ENCODE measurements around the gene CPN2.
A peak's percentile ranks its signal among the peaks of the same experiment; 100 is the strongest.

CPN2 gene

GRCh38 chr3:194379651-194380050, 28.5 kb upstream of the CPN2 start:
- Histone ChIP-seq H3K27me3 (ENCODE audit: insufficient read depth, low read depth, severe bottlenecking) (no peaks in the 10 kb centered on the region), H3K27ac (no peak overlapping the region), H3K4me3 (ENCODE audit: low read depth, low read length) (no peak overlapping the region), H3K9me3 (ENCODE audit: severe bottlenecking) (no peaks in the 10 kb centered on the region), H3K36me3 (no peaks in the 10 kb centered on the region)
- TF ChIP-seq CTCF (IDR thresholded peaks at IDR 0.05; ENCODE audit: low read depth, low read length), result no peak
- no peak for DNase-seq

DNA sequence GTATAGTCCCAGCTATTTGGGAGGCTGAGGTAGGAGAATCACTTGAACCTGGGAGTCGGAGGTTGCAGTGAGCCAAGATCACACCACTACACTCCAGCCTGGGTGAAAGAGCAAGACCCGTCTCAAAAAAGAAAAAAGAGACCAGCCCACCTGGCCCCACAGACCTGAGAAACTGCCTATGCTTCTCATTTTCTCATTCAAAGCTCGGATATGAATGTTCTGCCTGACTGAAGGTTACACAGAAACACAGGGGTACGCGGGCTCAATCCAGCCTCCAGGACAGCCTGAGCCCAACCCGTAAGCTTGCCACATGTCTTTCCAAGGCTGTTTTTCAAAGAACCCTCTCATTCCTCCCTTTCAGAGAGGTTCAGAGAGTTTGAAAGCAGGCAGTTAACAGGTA, 28.1 kb upstream of the CPN2 start:
- no peak for TF ChIP-seq CTCF (IDR thresholded peaks at IDR 0.05; ENCODE audit: low read depth, low read length)
- DNase-seq, result no peak
- no peaks in the 10 kb centered on the region for H3K27me3 ChIP-seq (ENCODE audit: insufficient read depth, low read depth, severe bottlenecking)
- no peak overlapping the region for H3K27ac ChIP-seq
- H3K4me3 ChIP-seq (ENCODE audit: low read depth, low read length), result no peak overlapping the region
- H3K9me3 ChIP-seq (ENCODE audit: severe bottlenecking), result no peaks in the 10 kb centered on the region
- no peaks in the 10 kb centered on the region for H3K36me3 ChIP-seq

DNA sequence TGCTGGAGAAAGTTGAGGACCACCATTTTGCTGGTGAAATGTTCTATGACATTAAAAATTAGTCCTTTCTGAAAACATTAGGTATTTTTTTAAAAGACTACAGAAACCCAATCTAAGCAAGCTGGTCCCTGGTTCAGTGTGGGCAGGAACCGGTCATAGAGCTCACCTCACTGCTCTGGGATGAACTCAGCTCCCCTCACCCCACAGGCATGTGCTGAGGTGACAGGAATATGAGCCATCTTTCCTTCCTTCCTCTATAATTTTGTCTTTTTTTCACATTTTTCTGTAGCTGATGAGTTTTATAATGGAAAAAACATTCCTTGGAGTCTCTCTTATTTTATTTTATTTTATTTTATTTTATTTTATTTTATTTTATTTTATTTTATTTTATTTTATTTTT, 26.6 kb upstream of the CPN2 start:
- Histone ChIP-seq H3K4me3 (ENCODE audit: low read depth, low read length) (no peak overlapping the region), H3K27ac (no peak overlapping the region; the same call in 1 of the 2 replicates), H3K27me3 (ENCODE audit: insufficient read depth, low read depth, severe bottlenecking) (no peaks in the 10 kb centered on the region), H3K36me3 (no peaks in the 10 kb centered on the region), H3K9me3 (ENCODE audit: severe bottlenecking) (no peaks in the 10 kb centered on the region)
- TF ChIP-seq CTCF (IDR thresholded peaks at IDR 0.05; ENCODE audit: low read depth, low read length), result no peak
- no peak for DNase-seq

DNA sequence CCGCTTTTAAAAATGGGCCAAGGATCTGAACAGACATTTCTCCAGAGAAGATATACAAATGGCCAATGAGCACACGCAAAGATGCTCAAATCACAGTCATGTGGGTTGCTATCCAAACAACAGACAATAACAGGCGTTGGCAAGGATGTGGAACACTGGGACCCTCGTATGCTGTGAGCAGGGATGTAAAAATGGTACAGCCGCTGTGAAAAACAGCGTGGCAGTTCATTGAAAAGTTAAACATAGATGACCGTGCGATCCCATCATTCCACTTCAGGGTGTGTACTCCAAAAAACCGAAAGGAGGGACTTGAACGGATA, 25.1 kb upstream of the CPN2 start:
- Histone ChIP-seq H3K4me3 (ENCODE audit: low read depth, low read length) (no peak overlapping the region), H3K27me3 (ENCODE audit: insufficient read depth, low read depth, severe bottlenecking) (no peaks in the 10 kb centered on the region), H3K9me3 (ENCODE audit: severe bottlenecking) (no peaks in the 10 kb centered on the region), H3K27ac (peak overlapping the region; percentile 63), H3K36me3 (no peaks in the 10 kb centered on the region)
- DNase-seq, result no peak
- no peak for TF ChIP-seq CTCF (IDR thresholded peaks at IDR 0.05; ENCODE audit: low read depth, low read length)

DNA sequence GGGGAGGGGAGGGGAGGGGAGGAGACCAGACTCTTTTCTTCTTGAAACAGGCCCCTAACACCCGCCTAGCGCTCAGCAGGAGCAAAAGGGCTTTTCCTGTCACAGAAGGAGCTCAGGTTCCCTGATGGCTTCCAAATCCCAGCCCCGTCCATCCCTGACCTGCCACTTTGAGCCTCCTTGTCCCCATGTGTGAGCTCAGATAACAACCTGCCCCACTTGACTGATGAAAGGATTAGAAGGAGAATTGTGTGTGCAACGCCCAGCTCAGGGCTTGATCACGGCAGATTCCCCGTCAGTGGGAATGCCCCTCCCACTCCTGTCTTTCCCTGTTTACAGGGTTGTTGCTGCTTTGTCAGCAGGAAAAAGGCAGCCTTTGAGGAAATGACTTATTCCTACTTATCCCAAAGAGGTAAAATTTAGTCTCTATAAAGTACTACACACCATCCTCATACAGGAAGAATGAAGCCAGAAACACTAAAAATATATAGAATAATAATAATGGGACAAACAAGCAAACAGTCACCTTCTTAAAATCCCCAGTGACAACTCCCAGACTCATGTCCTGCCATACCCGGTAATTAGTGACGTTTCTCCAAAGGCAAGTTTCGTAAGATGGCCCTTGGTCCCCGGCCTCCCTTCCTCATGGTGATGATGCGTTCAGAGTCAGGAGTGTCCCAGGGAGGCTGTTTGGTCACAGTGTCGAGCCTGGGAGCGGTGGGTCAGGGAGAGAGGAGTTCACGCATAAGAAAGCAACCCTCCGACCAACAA, 24.5 kb upstream of the CPN2 start:
- no peak for TF ChIP-seq CTCF (IDR thresholded peaks at IDR 0.05; ENCODE audit: low read depth, low read length)

DNA sequence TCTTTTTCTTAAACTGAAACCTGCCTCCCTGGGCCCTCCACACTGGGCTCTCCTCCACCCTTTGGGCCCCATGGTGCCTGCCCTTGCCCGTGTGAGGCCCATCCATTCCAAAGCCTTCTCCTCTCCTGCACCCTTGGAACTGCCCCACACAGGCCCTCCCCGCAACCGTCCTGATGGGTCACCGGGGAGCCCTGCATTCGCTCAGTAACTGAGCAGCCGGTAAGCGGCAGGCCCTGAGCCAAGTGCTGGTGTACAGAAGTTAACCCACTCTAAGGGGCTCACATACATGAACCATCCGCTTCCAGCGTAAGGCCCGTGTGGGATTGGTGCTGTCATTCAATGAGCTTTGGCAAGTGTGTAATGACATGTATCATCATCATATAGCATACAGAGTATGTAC, 23.8 kb upstream of the CPN2 start:
- TF ChIP-seq CTCF (IDR thresholded peaks at IDR 0.05; ENCODE audit: low read depth, low read length), result no peak
- Histone ChIP-seq H3K4me3 (ENCODE audit: low read depth, low read length) (no peak overlapping the region), H3K36me3 (no peaks in the 10 kb centered on the region), H3K27ac (peak overlapping the region; percentile 71), H3K9me3 (ENCODE audit: severe bottlenecking) (no peaks in the 10 kb centered on the region), H3K27me3 (ENCODE audit: insufficient read depth, low read depth, severe bottlenecking) (no peaks in the 10 kb centered on the region)
- DNase-seq, result no peak

More for the DNA sequence above, 24.5 kb upstream of the CPN2 start:
- no peak overlapping the region for H3K4me3 ChIP-seq (ENCODE audit: low read depth, low read length)
- no peaks in the 10 kb centered on the region for H3K27me3 ChIP-seq (ENCODE audit: insufficient read depth, low read depth, severe bottlenecking)
- no peaks in the 10 kb centered on the region for H3K36me3 ChIP-seq
- peak overlapping the region; percentile 63 for H3K27ac ChIP-seq
- no peaks in the 10 kb centered on the region for H3K9me3 ChIP-seq (ENCODE audit: severe bottlenecking)
- DNase-seq, result peak; percentile 89

Data from WERI-Rb-1 (cell line).